Measurements from ENCODE around the gene MYORG.
"Not testable (repeated sequence)": the region's sequence is repeated elsewhere in the genome, so short reads cannot be mapped to it uniquely, and the experiment has no call there.

The MYORG gene

GRCh38 chr9:34368796-34369195 is 7.9 kb downstream of the MYORG start:
- DNase-seq (ENCODE audit: low read depth) = not testable (repeated sequence)

DNA sequence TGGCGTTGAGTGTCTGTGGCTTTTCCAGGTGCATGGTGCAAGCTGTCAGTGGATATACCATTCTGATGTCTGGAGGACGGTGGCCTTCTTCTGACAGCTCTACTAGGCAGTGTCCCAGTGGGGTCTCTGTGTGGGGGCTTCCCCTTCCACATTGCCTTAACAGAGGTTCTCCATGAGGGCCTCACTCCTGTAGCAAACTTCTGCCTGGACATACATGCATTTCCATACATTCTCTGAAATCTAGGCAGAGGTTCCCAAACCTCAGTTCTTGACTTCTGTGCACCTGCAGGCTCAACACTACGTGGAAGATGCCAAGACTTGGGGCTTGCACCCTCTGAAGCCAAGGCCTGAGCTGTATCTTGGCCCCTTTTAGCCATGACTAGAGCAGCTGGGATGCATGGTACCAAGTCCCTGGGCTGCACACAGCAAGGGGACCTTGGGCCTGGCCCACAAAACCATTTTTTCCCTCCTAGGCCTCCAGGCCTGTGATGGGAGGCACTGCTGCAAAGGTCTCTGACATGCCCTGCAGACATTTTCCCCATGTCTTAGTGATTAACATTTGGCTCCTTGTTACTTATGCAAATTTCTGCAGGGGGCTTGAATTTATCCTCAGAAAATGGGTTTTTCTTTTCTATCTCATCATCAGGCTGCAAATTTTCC is 8.8 kb downstream of the MYORG start:
- DNase-seq (ENCODE audit: low read depth) = not testable (repeated sequence)

- DNase-seq (ENCODE audit: low read depth) = no peak
These were observed 10.3 kb downstream of the MYORG start for GRCh38 chr9:34366365-34366764.

DNA sequence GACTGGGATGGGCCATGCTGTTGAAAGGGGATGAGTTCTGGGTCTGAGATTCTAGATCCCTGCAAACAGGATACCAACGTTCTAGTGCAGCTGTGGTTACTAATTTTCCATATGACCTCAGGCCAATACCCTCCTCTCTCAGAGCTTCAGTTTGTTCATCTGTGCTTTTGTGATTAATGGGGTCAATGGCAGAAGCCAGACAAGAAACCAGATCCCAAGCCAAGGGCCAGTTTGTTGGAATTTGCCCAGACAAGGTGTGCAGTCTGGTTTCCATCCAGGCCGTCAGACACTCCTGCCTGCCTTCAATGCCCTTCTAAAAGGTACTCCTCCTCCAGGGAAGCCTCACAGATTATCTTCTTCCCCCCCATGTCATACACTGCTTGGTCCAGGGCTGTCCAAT is 11.4 kb downstream of the MYORG start:
- DNase-seq (ENCODE audit: low read depth) = no peak

DNA sequence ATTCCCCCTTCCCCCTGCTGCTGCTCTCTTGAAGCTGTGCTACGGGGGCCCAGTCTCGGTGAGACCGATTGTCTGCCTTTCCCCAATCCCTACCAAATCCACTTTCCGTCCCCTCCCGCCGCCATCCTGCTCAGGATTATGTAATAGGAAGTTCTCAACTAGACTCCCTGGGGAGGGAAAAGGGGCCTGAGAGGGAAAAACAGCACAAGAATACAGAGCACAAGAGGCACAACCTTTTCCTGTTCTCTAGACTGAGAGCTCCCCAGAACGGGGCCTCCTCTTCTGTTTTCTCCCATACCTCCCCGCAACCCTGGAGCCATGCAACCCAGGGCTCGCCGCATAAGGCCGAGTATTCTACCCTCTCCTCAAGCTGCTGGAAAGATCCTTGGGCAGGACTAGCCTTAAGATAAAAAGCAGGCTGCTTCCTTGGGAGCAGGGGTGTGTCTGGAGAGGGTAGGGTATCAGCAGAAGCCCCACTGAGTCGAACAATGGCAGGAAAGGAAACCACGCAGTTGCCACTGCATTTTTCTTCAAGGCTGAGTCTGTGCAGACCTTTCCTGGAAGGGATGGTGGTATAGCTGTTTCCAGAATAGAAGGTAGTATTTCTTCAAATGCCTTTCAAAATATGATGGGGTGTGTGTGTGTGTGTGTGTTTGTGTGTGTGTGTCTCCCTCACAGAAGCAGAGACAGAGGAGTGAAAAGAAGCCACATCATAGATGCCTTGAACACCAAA is 12.9 kb downstream of the MYORG start:
- DNase-seq (ENCODE audit: low read depth) = no peak

DNA sequence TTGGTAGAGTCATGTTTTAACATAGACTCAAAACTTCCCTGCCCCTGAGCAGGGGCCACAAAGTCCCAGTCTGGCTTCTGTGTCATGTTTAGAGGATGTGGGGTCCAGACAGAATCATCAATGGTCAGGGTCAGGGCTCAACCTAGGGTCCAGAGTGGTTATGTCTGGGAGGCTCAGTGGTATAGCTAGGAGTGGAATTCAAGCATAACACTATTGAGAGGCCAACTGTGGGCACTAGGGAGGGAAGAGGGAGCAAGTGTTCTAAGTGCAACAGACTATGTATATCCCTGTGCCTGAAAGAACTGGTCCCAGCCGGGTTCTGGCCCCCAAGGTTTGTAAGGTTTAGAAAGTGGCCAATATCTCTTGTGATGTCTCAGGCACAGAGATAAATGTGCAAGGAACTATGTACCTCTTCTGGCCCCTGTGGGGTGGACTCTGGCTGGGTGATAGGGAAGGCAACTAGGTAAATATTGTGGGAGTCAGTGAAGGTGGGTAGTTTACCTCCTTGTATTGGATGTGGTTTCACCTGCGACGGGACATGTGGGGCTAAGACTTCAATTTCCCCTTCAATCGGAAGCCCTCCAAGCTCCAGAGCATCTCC is 14.0 kb downstream of the MYORG start:
- no peak for DNase-seq (ENCODE audit: low read depth)

- not testable (repeated sequence) for DNase-seq (ENCODE audit: low read depth)
These were observed 23.7 kb downstream of the MYORG start for GRCh38 chr9:34352957-34353356.

DNA sequence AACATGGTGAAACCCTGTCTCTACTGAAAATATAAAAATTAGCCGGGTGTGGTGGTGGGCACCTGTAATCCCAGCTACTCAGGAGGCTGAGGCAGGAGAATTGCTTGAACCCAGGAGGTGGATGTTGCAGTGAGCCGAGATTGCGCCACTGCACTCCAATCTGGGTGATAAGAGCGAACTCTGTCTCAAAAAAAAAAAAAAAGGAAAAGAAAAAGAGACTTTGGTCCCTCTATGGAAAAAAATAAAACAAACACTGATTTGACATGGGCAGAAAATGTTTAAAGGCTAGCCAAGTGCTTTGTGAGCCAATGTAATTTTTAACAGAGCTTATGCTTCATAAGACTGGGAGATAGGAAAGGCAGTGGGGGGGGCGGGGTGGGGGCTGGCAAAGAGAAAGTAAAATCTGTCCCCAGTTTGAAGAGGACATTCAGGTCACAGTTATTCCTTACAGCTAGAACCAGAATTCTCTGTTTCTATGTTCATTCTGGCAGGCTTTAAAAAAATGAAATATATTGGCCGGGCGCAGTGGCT is 24.5 kb downstream of the MYORG start:
- DNase-seq (ENCODE audit: low read depth) = not testable (repeated sequence)

GRCh38 chr9:34349324-34349723 is 27.4 kb downstream of the MYORG start:
- DNase-seq (ENCODE audit: low read depth) = no peak

- no peak for DNase-seq (ENCODE audit: low read depth)
These were observed 28.9 kb downstream of the MYORG start for GRCh38 chr9:34347800-34348158.

DNA sequence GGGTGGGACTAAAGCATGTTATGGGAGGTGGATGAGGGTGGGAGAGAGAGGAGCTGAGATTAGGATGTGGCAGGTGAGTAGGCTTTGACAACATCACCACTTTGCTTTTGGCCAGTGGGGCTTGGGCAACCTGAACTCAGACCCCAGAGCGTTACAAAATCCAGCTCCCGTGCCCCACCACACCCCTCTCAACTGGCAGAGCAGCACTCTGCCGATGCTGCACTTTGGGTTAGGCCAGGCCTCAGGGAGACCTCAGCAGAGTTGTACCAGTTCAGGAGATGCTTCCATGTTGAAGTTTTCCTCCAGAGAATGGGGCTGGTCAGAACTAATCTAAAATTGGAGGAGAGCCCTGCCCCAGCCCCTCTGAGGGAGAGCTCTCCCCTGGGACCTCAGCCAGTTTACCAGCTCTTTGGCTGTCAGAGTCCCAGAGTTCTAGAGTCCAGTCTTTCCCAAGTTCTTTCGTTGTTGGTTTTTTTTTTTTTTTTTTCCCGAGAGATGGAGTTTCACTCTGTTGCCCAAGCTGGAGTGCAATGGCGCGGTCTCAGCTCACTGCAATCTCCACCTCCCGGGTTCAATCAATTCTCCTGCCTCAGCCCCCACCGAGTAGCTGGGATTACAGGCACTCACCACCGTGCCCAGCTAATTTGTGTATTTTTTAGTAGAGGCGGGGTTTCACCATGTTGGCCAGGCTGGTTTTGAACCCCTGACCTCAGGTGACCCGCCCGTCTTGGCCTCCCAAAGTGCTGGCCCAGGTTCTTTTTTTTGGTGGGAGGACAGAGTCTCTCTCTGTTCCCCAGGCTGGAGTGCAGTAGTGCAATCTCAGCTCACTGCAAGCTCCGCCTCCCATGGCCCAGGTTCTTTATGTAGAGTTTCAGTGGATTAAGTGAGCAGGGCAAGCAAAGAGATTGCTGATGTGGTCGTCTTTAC is 29.6 kb downstream of the MYORG start:
- no peak for DNase-seq (ENCODE audit: low read depth)

DNA sequence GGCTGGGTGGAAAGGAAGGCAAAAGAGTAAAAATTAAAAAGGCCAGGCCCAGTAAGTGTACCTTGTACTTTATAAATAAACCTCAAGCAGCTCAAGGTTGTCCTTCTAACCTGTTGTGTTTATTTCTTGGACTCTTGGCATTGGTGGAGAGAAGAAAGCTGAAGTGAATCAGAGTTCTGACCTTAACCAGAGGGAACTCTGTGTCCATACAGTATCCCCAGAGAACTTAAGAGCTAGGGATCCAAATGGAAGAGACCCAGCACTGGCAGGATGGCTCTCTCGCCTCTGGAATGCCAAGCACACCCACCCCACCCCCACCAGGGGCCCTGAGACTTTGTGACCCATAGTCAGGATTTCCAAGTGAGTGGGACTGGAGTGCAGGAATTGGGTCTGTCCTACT is 33.1 kb downstream of the MYORG start:
- no peak for DNase-seq (ENCODE audit: low read depth)

DNA sequence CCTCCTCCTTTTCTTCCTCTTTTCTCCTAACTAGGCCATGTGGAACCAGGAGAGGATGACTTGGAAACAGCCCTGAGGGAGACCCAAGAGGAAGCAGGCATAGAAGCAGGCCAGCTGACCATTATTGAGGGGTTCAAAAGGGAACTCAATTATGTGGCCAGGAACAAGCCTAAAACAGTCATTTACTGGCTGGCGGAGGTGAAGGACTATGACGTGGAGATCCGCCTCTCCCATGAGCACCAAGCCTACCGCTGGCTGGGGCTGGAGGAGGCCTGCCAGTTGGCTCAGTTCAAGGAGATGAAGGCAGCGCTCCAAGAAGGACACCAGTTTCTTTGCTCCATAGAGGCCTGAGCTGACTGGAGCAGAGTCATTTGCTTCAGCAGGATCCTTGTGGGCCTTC is 33.6 kb downstream of the MYORG start:
- DNase-seq (ENCODE audit: low read depth) = no peak

DNA sequence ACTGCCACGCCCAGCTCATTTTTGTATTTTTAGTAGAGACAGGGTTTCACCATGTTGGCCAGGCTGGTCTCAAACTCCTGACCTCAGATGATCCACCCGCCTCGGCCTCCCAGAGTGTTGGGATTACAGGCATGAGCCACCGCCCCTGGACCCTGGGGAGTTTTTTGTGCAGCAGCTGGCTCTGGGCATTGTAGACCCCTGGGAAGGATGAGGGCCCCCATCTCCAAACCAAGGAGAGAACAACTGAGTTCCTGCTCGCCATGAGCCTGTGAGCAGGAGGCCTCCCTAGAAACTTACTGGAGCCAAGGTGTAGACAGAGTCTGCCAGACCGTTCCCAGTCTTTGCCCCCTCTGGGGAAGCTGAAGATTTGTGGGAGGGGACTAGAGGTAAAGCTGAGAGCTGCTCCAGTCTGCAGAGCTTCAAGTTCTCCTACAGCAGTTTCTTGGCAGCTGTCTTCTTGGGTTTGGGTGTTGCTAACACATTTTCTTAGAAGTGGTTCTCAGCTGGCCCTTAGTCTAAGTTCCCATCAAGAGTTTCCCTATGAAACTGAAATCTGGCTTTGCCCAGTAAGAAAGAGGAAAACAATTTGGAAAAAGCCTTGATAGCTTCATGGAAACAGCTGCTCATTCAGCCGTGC is 34.9 kb downstream of the MYORG start:
- DNase-seq (ENCODE audit: low read depth) = no peak

GRCh38 chr9:34338665-34339385 is 37.9 kb downstream of the MYORG start:
- DNase-seq (ENCODE audit: low read depth) = no peak

GRCh38 chr9:34338079-34338478 is 38.6 kb downstream of the MYORG start:
- DNase-seq (ENCODE audit: low read depth) = not testable (repeated sequence)

DNA sequence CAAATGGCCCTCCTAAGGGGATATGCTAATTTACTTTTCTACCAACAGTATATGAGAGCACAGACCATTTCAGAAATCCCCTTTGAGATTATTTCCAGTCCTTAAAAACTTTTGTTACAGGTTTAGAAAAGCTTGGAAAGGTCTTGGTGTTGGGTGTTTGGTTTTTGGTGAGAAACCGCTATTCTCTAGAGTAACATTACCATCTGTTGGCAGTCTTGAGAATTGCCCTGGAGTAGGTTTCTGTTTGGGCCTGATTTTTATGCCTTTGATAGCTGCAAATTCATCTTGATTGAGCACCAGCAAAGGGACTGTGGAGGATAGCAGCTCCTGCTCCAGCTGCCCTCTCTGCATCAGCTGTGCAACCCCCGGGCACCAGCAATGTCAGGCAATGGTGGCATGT is 39.3 kb downstream of the MYORG start:
- DNase-seq (ENCODE audit: low read depth) = no peak

GRCh38 chr9:34335376-34335775 is 41.3 kb downstream of the MYORG start:
- no peak for DNase-seq (ENCODE audit: low read depth)

- DNase-seq (ENCODE audit: low read depth) = no peak
These were observed 41.8 kb downstream of the MYORG start for GRCh38 chr9:34334916-34335315.

GRCh38 chr9:34334337-34334824 is 42.3 kb downstream of the MYORG start:
- no peak for DNase-seq (ENCODE audit: low read depth)

- DNase-seq (ENCODE audit: low read depth) = no peak
These were observed 42.9 kb downstream of the MYORG start for GRCh38 chr9:34333836-34334235.
